ENCODE measurements around the gene CAP2. TPM values are rescaled to one million over a fixed set of nuclear protein-coding genes. Genes with fewer than 3 reads are reported as not detected.

Gene CAP2
- total and polyA plus RNA-seq, 9 of the 15 experiments (the other 6 are each of a cell fraction or from before 2014, with no cell fraction given), result not detected

DNA sequence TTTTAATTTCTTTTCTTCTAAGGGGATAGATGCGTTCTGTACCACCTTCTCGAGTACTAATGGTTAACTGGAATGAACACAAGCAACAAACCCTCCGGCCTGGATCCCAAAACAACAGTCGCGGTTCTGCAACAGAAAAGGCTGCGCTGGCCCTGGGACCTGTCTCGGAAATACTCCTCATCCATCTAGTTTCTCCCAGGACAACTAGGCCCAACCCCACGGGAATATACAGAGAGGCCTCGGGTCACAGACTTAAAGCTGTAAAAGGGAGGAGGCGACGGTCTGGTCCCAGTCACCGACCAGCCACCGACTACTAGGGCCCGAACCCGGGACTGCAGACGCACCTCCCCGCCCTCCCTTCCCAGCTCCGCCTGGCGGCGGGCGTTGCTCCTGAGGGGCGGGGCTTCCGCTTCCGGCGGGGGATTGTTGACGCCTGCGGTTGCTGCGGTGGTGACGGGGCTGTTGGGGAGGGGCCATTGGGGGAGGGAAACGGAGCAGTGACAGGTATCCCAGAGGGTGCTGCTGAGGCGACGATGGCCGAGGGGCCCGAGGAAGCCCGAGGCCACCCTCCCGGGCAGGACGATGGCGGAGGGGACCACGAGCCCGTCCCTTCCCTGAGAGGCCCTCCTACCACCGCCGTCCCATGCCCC, 206.6 kb downstream of the CAP2 start, which contains the start of gene FAM8A1 (continued):
- TF ChIP-seq ZBTB40 (IDR thresholded peaks at IDR 0.05), result peak; percentile 96
- no peak for TF ChIP-seq ZBTB40 (CRISPR knock-in tag; IDR thresholded peaks at IDR 0.05)
- no peak for TF ChIP-seq NKRF (IDR thresholded peaks at IDR 0.05; ENCODE audit: borderline replicate concordance)
- TF ChIP-seq ZNF717 (CRISPR knock-in tag; IDR thresholded peaks at IDR 0.05), result no peak
- TF ChIP-seq EP400 (IDR thresholded peaks at IDR 0.05), result peak; percentile 71
- TF ChIP-seq YY1 (IDR thresholded peaks at IDR 0.05; ENCODE audit: borderline replicate concordance in 1 of 3, control insufficient read depth in 1 of 3, extremely low read depth in 1 of 3, insufficient read depth in 3 of 3, insufficient read length in 1 of 3, insufficient replicate concordance in 2 of 3, low read depth in 1 of 3, low read length in 2 of 3), result peak in 2 of 3 experiments; percentile 69 to 84
- TF ChIP-seq MLLT1 (IDR thresholded peaks at IDR 0.05), result peak in 1 of 2 experiments; percentile 97; a peak in 2 of 4 replicates
- TF ChIP-seq TSHZ1 (CRISPR knock-in tag; IDR thresholded peaks at IDR 0.05), result no peak
